ENCODE results near the gene ANXA3.

- TF ChIP-seq, protein P1, sequence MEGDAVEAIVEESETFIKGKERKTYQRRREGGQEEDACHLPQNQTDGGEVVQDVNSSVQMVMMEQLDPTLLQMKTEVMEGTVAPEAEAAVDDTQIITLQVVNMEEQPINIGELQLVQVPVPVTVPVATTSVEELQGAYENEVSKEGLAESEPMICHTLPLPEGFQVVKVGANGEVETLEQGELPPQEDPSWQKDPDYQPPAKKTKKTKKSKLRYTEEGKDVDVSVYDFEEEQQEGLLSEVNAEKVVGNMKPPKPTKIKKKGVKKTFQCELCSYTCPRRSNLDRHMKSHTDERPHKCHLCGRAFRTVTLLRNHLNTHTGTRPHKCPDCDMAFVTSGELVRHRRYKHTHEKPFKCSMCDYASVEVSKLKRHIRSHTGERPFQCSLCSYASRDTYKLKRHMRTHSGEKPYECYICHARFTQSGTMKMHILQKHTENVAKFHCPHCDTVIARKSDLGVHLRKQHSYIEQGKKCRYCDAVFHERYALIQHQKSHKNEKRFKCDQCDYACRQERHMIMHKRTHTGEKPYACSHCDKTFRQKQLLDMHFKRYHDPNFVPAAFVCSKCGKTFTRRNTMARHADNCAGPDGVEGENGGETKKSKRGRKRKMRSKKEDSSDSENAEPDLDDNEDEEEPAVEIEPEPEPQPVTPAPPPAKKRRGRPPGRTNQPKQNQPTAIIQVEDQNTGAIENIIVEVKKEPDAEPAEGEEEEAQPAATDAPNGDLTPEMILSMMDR (IDR thresholded peaks at IDR 0.05), result no peak
- no peak for TF ChIP-seq EP300 (IDR thresholded peaks at IDR 0.05)
Measured at GRCh38 chr4:78591404-78591803, 39.8 kb downstream of the ANXA3 start.

Data from tibial nerve (tissue), 4 donors.